NCI-H187 (cell line): Measurements from ENCODE around the gene DPYSL5.
A peak's percentile ranks its signal among the peaks of the same experiment; 100 is the strongest.
"Not testable (repeated sequence)": the region's sequence is repeated elsewhere in the genome, so short reads cannot be mapped to it uniquely, and the experiment has no call there.

Experiments
- DNase-seq, 2 experiments: peaks; one replicate each; lab custom pipeline; 2025; lab: John Stamatoyannopoulos, UW

Gene DPYSL5, protein sequence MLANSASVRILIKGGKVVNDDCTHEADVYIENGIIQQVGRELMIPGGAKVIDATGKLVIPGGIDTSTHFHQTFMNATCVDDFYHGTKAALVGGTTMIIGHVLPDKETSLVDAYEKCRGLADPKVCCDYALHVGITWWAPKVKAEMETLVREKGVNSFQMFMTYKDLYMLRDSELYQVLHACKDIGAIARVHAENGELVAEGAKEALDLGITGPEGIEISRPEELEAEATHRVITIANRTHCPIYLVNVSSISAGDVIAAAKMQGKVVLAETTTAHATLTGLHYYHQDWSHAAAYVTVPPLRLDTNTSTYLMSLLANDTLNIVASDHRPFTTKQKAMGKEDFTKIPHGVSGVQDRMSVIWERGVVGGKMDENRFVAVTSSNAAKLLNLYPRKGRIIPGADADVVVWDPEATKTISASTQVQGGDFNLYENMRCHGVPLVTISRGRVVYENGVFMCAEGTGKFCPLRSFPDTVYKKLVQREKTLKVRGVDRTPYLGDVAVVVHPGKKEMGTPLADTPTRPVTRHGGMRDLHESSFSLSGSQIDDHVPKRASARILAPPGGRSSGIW

DNA sequence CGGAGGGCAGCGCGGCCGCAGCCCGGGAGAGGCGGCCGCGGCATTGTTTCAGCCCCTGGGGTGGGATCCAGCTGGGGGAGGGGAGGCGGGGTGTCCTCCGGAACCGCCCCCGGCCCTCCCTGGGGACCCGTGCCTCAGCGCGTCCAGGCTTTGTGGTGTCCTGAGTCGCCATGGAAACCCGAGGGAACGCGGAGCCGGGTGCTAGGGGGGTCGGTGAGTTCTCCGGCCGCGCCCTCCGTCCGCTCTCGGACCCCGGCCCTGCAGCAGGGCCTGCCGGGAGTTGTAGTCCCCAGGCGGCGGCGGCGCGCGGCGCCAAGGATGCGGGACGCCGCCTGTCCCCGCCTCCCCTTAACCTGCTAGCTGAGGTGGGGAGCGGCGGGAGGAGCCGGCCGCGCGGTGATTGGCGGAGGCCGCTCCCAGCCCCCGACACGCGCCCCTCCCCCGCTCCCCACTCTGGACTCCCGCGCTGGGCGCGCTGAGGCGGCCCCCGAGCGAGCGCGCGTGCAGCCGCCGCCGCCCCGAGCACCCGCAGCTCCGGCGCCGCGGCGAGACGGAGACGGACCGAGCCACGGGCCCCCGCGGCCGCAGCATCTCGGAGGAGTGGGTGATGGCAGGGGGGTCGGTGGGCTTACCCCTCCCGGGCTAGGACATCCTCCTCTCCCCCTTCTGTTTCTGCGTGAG is at the start of gene DPYSL5:
Gene DPYSL5, plus strand, starts transcription at position 478 of the 681 bp plus-strand sequence. CDS start 50,368 bp downstream, outside the sequence.
- peak; percentile 61 to 88 for DNase-seq

DNA sequence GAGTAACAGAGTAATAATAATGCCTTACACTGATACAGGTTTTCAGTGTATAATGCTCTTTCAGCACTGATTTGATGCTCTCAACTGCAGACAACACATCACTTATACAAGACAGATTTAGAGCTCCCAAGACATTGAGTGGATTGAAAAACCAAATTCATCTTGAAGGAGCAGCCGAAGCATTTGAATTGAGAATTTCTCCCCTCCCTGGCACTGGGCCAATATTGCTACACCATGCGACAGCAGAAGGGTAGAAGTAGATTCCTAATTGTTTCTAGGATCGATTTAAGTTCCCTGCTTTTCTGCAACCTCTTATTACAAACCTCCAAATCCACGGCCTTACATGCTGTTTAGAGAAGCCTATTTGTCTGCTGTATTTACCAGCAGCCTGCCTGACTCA is 46.6 kb upstream of the DPYSL5 start:
- no peak for DNase-seq

DNA sequence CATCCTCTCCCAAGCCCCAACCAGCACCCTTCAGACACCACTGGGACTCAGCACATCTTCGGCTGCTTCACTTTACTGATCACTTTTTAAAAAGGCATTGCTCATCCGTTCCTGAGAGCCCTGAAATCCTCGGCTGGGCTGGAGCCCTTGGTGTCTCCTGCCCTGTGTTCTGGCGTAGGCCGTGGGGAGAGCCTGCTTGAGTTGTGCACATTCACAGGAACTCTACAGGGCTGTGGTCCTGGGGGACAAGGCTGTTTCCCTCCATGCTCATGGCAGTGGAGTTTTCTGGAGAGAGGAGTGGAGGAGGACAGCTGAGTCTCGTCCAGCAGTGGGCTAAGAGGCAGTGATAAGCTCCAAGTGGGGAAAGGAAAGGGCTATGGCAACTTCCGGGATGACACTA is 46.1 kb upstream of the DPYSL5 start:
- no peak for DNase-seq

DNA sequence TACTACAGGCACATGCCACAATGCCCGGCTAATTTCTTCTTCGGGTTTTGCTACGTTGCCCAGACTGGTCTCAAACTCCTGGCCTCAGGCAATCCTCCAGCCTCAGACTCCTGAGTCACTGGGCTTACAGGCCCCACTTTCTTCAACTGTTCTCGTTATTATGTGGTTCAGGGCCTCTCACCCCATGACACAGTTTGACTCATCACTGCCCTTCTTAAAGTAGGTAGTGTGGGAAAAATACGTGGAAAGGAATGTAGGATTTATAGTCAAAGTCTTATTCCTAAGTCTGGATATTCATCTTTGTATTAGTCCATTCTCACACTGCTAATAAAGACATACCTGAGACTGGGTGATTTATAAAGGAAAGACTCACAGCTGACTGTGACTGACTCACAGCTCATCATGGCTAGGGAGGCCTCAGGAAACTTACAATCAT is 42.7 kb upstream of the DPYSL5 start:
- DNase-seq, result no peak

DNA sequence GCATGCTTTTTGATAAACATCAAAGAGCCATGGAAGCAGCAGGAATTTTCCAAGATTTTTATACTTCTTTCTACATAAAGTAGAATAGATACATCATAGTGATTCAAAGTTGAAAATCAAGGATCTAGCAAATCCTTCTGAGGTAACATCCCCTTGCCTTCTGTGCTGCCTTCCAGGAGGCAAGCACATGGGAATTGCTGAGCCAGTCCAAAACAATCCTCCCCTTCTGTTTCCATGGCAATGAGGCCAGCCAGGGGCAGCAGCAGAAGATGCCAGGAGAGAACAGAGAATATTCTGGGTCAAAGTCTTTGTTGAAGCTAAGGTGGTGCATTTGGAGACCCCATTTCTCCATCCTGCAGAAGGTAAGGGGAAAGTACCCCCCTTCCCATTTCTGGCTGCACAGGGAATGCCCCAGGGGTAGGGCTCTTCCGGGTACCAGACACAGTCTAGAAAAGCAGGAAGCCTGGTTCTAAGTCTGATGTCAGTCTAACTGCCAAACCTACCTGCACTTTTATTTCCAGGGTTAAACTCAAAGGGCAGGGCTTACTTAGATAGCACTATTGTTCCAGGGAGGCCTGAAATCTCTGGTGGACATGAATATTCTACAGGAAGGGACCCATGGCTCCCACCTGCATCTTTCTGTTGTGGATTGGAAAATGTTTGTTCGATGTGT is 40.0 kb upstream of the DPYSL5 start:
- DNase-seq, result no peak

DNA sequence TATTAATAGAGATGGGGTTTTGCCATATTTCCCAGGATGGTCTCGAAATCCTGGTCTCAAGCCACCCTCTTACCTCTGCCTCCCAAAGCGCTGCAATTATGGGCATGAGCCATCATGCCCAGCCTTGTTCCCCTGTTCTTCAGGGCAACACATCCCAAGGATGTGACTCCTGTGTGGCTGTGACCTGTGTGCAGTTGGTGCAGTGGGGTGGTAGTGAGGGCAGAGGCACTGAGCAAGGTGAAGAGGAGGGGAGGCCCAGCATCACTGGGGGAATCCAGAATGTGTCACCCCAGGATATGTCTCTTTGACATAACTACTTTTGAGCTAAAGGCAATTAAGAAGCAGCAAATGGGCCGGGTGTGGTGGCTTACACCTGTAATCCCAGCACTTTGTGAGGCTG is 38.7 kb upstream of the DPYSL5 start:
- DNase-seq, result no peak

DNA sequence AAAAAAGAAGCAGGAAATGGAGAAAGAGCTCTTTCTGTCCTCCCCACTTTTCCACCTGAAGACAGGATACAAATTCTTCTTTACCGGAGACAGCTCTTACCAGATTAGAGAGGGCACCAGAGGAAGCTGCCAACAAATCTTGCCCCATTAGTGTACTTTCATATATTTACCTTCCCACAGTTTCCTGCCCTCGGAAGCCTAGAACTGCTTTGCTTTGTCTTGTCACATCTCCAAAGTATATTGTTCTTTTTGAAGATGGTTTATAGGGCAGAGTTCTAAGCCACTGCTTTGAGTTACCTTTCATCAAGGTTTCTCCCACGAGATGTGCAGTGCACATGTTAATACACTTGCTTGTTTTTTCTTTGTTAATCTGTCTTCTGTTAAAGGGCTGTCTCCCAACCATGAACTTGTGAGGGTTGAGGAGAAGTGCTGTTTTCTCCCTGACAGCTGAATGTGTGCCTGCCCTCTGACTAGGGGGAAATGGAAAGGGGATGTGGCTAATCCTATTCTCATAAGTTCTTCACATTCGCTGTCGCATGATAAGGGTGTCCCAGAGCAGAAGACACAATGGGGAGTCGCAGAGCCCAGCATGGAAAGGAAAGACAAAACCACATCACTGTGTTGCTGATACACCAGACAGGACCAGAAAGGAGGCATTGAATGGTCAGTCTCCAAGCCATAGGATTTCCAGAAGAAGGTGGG is 37.9 kb upstream of the DPYSL5 start:
- DNase-seq, result no peak

DNA sequence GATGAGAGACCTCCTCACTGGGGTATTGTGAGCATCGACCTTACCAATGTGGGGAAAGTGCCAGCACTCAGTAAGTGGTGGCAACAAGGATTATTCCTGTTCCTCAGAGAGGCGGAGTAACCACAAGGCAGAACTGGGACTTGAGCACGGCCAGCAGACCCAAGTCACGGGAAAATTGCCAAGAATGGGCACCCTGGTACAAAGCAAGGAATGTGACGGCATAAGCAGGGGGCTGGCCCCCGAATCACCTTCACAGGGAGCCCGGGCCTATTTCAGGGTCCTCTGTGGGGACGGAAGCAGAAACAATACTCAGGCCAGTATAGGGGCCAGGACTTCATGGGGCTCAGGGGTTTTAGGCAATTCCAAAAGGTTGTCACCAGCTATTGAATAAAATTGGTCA is 36.7 kb upstream of the DPYSL5 start:
- no peak for DNase-seq

DNA sequence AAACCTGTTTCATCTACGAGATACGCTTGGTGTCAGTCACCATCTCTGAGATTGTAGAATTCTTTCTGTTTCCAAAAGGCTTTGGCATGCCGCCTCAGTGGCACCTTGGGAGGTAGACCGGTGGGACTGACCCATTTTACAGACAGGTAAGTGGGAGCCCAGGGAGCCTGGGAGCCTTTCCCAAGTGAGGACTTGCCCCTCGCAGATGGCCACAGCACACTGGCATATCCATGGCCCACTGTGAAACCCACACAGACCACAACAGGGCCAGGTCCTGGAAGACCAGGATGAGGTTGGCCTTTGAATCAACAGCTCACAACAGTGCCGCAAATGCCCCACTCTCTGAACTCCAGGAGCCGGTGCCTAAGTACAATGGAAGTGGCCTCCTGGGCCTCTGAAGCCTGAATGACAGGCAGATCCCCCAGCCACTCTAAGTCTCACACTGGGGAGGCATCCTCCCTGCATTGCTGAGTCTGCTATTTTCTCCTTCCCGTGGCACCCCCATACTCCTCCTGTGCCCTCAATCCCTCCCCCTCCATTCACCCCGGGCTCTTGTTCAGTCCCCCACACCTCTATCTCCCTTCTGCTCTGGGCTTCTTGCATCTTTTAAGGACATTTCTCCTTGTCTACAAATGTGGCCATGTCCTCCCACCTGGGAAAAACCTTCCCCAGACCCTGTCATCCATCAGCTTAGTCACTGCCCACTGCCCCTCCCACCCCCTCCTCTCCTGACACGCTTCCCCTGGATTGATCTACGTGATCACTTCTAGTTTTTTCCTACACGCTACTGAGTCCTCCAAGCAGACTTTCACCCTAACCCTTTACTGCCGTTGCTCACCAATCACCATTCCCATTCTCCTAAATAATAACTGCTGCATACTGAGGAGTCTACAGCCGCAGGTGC is 35.9 kb upstream of the DPYSL5 start:
- no peak for DNase-seq

DNA sequence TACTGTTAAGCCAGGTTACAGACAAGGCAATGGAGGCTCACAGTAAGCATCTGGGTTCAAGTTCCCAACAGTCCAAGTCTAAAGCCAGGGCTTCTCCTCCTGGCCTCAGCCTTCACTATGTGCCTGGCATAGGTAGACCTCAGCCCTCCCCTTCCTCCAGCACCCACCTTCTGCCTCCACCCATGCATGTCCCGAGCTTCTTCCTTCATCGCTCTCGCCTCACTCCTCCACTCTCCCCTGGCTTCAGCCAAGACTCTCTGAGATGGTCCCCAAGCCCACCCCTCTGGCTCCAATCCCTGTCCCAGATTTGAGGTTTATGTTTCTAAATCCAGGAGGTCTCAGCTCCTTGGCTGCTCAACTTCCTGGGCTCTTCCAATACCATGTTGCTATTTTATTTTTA is 35.2 kb upstream of the DPYSL5 start:
- DNase-seq, result no peak

DNA sequence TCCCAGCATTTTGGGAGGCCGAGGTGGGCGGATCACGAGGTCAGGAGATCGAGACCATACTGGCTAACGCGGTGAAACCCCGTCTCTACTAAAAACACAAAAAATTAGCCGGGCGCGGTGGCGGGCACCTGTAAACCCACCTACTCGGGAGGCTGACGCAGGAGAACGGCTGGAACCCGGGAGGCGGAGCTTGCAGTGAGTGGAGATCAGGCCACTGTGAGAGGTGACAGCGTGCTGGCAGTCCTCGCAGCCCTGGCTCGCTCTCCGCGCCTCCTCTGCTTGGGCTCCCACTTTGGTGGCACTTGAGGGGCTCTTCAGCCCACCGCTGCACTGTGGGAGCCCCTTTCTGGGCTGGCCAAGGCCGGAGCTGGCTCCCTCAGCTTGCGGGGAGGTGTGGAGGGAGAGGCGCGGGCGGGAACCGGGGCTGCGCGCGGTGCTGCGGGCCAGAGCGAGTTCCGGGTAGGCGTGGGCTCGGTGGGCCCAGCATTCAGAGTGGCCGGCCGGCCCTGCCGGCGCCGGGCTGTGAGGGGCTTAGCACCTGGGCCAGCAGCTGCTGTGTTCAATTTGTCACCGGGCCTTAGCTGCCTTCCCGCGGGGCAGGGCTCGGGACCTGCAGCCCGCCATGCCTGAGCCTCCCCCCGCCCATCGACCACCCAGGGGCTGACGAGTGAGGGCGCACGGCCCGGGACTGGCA is 33.7 kb upstream of the DPYSL5 start:
- DNase-seq, result not testable (repeated sequence)

DNA sequence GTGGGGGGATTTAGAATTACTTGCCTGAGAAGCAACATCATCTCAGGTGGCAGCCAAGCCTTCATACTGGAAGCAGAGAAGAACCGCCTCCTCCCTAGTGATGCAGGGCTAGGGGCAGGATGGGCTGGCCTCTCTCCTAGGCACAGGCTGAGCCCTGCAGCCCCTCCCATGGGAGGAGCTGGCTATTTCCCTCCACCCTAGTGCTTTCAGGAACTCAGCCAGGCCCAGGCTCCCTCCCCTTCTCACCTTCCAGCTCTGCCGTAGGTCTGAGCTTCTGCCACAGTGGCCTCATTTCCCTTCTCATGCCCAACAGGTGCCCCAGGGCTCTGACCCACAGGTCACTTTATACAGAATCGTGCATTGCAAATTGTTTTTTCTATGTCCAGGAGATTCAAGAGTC is 31.0 kb upstream of the DPYSL5 start:
- no peak for DNase-seq

DNA sequence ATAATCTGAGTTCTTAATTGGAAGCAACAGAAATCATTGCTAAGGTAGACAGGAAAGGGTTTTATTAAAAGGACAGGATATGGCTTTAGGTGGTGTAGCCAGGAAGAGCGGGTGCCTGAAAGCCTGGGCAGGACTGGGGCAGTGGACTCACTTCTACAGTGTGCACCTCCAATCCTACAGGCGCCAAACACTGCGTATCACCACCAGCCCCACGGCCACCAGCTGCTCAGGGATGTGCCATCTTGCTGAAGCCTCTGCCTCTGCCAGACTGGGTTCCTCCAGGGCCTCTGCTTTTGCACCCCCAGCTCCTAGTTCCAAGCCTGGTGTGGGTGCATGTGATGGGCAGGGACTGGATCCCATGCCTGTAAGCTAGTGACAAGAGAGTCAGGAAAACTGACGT is 29.7 kb upstream of the DPYSL5 start:
- DNase-seq, result no peak

DNA sequence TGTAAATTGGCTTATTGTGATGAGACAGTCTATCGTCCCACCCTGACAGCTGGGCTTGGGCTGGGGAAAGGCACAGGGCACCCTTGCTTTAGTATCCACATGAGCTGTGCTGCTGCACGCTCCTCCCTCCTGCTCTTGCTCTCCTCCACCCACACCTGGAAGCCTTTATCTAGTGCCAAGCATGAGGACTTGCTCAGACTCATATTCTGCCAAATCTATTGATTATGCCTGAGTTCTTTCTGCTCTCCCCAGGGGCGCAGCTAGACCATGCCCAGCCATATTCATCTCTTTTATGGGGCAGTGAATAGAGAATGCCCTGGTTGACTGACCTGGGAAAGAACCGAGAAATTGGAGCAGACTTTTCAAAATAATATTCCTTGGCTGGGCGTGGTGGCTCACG is 29.0 kb upstream of the DPYSL5 start:
- no peak for DNase-seq

DNA sequence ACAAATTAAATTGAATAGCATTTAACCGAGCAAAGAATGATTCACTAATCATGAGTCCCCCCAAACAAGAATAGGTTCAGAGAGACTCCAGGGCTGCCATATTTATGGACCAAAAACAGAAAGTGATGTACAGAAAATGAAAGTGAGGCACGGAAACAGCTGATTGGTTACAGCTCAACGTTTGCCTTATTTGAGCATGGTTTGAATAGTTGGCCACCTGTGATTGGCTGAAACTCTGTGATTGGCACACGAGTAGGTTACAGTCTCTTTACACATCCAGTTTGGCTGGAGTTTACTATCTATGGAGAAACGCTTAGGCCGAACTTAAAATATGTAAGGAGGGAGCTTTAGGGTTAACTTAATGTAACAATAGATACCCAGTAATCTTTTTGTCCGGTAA is 27.0 kb upstream of the DPYSL5 start:
- no peak for DNase-seq

DNA sequence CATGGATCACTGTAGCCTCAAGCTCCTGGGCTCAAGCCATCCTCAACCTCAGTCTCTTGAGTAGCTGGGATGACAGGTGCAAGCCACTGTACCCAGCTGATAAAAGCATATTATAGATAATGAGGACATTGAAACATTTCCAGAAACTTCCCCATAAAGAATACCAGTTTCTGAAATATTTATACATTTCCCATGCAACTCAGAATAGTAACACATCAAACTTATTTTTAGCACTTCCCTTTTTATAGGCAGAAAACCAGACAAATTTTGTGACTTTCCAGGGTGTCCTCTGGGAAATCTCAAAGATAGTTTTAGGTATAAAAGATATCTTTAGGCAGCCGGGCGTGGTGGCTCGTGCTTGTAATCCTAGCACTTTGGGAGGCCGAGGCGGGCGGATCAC is 25.1 kb upstream of the DPYSL5 start:
- no peak for DNase-seq

DNA sequence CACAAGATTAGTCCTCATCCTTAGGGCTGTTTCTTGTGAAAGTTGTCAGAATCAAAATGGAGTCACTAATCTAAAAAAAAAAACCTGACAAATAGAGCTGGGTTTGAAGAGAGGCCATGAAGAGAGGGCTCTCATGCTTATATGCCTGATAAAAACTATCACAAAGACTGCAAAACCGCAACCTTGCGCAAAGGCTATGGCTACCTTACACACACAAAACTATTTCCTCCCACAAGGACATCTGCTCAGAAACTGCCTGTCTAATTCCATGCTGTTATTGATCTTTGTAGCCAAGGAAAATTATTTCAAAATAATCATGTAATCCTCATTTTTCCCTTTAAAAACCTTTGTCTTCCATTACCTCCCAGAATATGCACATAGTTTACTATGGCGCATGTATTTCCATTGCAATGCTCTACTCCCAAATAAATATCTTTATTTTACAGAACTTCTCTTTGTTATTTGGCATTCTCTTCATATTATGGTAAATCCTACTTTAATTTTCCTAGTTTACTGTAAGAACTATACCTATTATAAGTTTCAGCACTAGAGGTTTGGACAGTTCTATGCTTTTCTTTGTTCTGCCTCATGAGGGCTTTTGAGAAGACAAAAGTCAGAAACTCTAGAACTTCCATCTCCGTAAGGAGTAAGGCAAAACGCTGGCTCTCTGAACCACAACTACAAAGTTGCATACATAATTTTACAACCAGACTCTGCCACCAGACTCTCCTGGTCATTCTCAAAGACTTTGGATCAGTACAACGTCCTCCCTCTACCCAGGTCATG is 9.6 kb upstream of the DPYSL5 start:
- no peak for DNase-seq

DNA sequence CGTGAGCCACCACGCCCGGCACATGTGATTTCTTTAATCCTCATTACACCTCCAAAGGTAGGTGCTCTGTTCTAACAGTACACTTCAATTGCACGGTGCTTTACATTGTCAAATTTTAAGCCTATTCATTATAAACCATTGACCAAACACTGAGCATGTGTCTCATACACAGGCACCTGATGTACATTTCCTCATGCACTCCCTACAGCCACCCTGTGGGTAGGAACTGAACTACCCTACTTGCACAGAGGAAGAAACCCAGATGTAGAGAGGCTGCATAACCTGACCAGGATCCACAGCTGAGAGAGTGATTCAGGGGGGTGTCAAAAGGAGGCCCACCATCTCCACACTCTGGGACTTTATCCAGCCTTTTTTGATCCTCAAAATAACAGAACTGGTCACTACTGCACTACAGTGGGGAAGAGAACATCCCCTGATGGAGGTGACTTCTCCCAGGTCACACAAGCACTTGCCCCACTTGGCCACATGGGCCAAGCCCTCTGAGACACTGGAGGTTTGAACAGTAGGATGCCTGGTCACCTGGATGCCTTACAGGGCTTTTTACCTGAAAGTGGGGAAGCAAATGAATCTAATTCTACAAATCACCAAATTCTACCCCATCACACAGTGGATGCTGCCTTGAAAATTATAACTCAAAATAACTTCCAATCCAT is 6.9 kb upstream of the DPYSL5 start:
- no peak for DNase-seq

DNA sequence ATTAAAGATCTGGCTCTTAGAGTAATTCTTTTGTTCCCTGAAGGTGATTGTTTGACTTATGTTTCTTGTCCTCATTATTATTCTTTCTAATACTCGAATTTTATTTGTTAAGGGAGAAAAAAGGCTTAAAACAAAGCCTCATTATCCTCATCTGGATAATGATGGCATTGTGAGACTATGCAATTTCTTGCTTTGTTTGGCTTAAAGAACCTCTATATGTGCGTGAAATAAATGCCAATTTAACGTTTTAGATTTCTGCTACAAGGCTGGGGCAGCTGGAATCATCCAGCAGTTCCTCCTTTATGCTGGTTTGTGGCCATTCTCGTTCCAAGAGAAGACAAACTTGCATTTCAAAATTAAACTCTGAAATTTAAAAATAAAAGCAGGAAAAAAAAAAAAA is 4.9 kb upstream of the DPYSL5 start:
- DNase-seq, result no peak
